HCT116 (cell line): ENCODE results near the gene FALEC. TPM values are rescaled to one million over a fixed set of nuclear protein-coding genes. Genes with fewer than 3 reads are reported as not detected.
A peak's percentile ranks its signal among the peaks of the same experiment; 100 is the strongest.

Source experiments
- ATAC-seq: fragments of 200-7000 bp; cut with Tn5 transposase; 2 replicates; pipeline ENCODE4 v1.9.1; 2020; ENCODE audit warnings: mild to moderate bottlenecking, moderate library complexity
- BruUV-seq: library from RNA; stranded (reverse); fragments of 400-500 nt; replicated peaks from 2 replicates; lab custom pipeline; 2021; lab: Mats Ljungman, UMichigan
- CTCF ChIA-PET: fragments of 300-600 bp; sonication (Branson Sonifier 250); formaldehyde crosslinking; loops from one replicate; lab custom pipeline; 2021; ENCODE audit warnings: antibody characterized with exemption; lab: Charles Lee
- POLR2A ChIA-PET: fragments of 300-600, 350-600 bp; sonication (Branson Sonifier 250); formaldehyde crosslinking; loops from one replicate; lab custom pipeline; 2021; ENCODE audit warnings: antibody characterized with exemption; lab: Charles Lee
- RAD21 ChIA-PET, 2 experiments: fragments of 300-600 bp; sonication (Branson Sonifier 250); formaldehyde crosslinking; loops; one replicate each; lab custom pipeline; 2023; ENCODE audit warnings: low total read pairs in 2 of 2; ENCODE audit not compliant: uncharacterized antibody in 2 of 2, unreplicated experiment in 2 of 2, low non-redundant PET in 1 of 2; lab: Charles Lee
- DNase-seq: peaks from one replicate; pipeline ENCODE4 v3.0.0-alpha.2; 2010; ENCODE audit warnings: low read depth, low spot score
- H2AFZ ChIP-seq: fragments of 200-600 bp; shearing (Covaris generic), sonication (generic); 2 replicates; pipeline ENCODE4 v1.6.1; 2017; ENCODE audit warnings: low read depth, mixed run types, mixed read lengths, antibody characterized with exemption, low read length; ENCODE audit not compliant: poor library complexity, severe bottlenecking
- H3K27ac ChIP-seq: 2 replicates; pipeline ENCODE4 v1.5.1; 2012; ENCODE audit warnings: low read depth, low read length
- H3K27me3 ChIP-seq: fragments of 200-600 bp; sonication (generic); 2 replicates; pipeline ENCODE4 v1.6.1; 2016; ENCODE audit warnings: mixed run types, low read length, mixed read lengths; ENCODE audit not compliant: insufficient read depth
- H3K36me3 ChIP-seq, 2 experiments: fragments of 200-500 bp in 1 of 2; fragments of 200-600 bp in 1 of 2; sonication (Bioruptor generic) in 1 of 2; sonication (generic) in 1 of 2; 2 replicates each; pipeline versions ENCODE4 v1.5.1 to v1.6.1; 2014 to 2016; ENCODE audit warnings: low read length in 2 of 2, inconsistent platforms in 1 of 2, mixed read lengths in 1 of 2, mixed run types in 1 of 2; ENCODE audit not compliant: insufficient read depth in 2 of 2, control insufficient read depth in 1 of 2
- H3K4me1 ChIP-seq, 2 experiments: fragments of 200-600 bp in 1 of 2; sonication (generic) in 1 of 2; 2 replicates each; pipeline versions ENCODE4 v1.5.1 to v1.6.1; 2012 to 2017; ENCODE audit warnings: low read length in 2 of 2, inconsistent platforms in 1 of 2, mild to moderate bottlenecking in 1 of 2, mixed read lengths in 1 of 2, mixed run types in 1 of 2, moderate library complexity in 1 of 2; ENCODE audit not compliant: insufficient read depth in 2 of 2, control insufficient read depth in 1 of 2
- H3K4me2 ChIP-seq: fragments of 200-600 bp; sonication (generic); 2 replicates; pipeline ENCODE4 v1.6.1; 2017; ENCODE audit warnings: mixed run types, low read length, mixed read lengths
- H3K4me3 ChIP-seq, 2 experiments: fragments of 200-600 bp in 1 of 2; sonication (generic) in 1 of 2; replicated peaks in 1 of 2; 2 replicates each; pipeline ENCODE4 v1.5.1; 2011 to 2016; ENCODE audit warnings: low read length in 2 of 2, control low read depth in 1 of 2, low read depth in 1 of 2, mild to moderate bottlenecking in 1 of 2, mixed read lengths in 1 of 2, mixed run types in 1 of 2
- H3K79me2 ChIP-seq: fragments of 200-600 bp; sonication (generic); 2 replicates; pipeline ENCODE4 v1.6.1; 2017; ENCODE audit warnings: mild to moderate bottlenecking, mixed run types, low read length, moderate library complexity, mixed read lengths; ENCODE audit not compliant: insufficient read depth
- H3K9ac ChIP-seq: fragments of 200-600 bp; sonication (generic); 2 replicates; pipeline ENCODE4 v1.6.1; 2016; ENCODE audit warnings: low read length, mixed read lengths
- H3K9me2 ChIP-seq: fragments of 200-600 bp; sonication (generic), shearing (Covaris generic); 2 replicates; pipeline ENCODE4 v1.6.1; 2017; ENCODE audit warnings: mixed run types, mild to moderate bottlenecking, moderate library complexity; ENCODE audit not compliant: insufficient read depth
- H3K9me3 ChIP-seq, 2 experiments: fragments of 200-500 bp in 1 of 2; fragments of 200-600 bp in 1 of 2; sonication (Bioruptor generic) in 1 of 2; sonication (generic) in 1 of 2; 2 replicates each; pipeline ENCODE4 v1.6.1; 2014 to 2017; ENCODE audit warnings: low read length in 2 of 2, mixed read lengths in 2 of 2, inconsistent platforms in 1 of 2, low read depth in 1 of 2, mild to moderate bottlenecking in 1 of 2, mixed run types in 1 of 2, moderate library complexity in 1 of 2; ENCODE audit not compliant: control insufficient read depth in 1 of 2, insufficient read depth in 1 of 2
- H4K20me1 ChIP-seq: fragments of 200-600 bp; sonication (generic), shearing (Covaris generic); 2 replicates; pipeline ENCODE4 v1.6.1; 2017; ENCODE audit warnings: mixed run types, mild to moderate bottlenecking, moderate library complexity; ENCODE audit not compliant: insufficient read depth
- EZH2 ChIP-seq: fragments of 200-600 bp; sonication (generic); IDR thresholded peaks from 2 replicates; pipeline ENCODE4 v1.6.1; 2017; ENCODE audit warnings: antibody characterized with exemption, mixed run types
- POLR2AphosphoS5 ChIP-seq: IDR thresholded peaks from 2 replicates; pipeline ENCODE4 v1.6.1; 2011; ENCODE audit warnings: mild to moderate bottlenecking, low read depth, low read length, moderate library complexity
- TCF7L2 ChIP-seq: IDR thresholded peaks from 2 replicates; pipeline ENCODE4 v1.7.0; 2011; ENCODE audit warnings: borderline replicate concordance, inconsistent platforms; ENCODE audit not compliant: insufficient read depth, insufficient read length; ENCODE audit errors: extremely low read depth
- YY1 ChIP-seq: IDR thresholded peaks from 2 replicates; pipeline ENCODE4 v1.6.1; 2011; ENCODE audit warnings: low read length, low read depth, moderate library complexity, mild to moderate bottlenecking; ENCODE audit not compliant: insufficient replicate concordance; ENCODE audit errors: extremely low read depth
- ZFX ChIP-seq: fragments of 450-650 bp; IDR thresholded peaks from 2 replicates; pipeline ENCODE4 v1.6.1; 2017
- ZNF274 ChIP-seq: fragments of 200-500 bp; sonication (Bioruptor generic); IDR thresholded peaks from 2 replicates; pipeline ENCODE4 v1.6.1; 2014; ENCODE audit warnings: mild to moderate bottlenecking, low read depth, low read length, inconsistent platforms
- intact Hi-C: fragments of 100-400 bp; cut with micrococcal nuclease; formaldehyde crosslinking; loops from 2 replicates; pipeline ENCODE4 v1.10.0; 2022
- total RNA-seq: library from RNA; stranded (reverse); gene quantifications from one replicate; pipeline ENCODE4 v1.2.1, GENCODE V29; 2021; ENCODE audit not compliant: unreplicated experiment
- TF ChIP-seq, protein P1 (sequence below): IDR thresholded peaks from 2 replicates; pipeline ENCODE4 v1.6.1; 2012
- TF ChIP-seq, protein P2 (sequence below), 3 experiments: fragments of 200-600 bp in 1 of 3; sonication (generic) in 1 of 3; IDR thresholded peaks in 2 of 3; conservative IDR thresholded peaks in 1 of 3; 2 replicates each; pipeline ENCODE4 v1.5.1; 2012 to 2017; ENCODE audit warnings: low read depth in 2 of 3, low read length in 2 of 3, antibody characterized with exemption in 1 of 3, borderline replicate concordance in 1 of 3, control low read depth in 1 of 3, mild to moderate bottlenecking in 1 of 3, mixed read lengths in 1 of 3, mixed run types in 1 of 3, moderate library complexity in 1 of 3; ENCODE audit not compliant: insufficient read depth in 1 of 3
- TF ChIP-seq, protein P3 (sequence below): IDR thresholded peaks from 2 replicates; pipeline ENCODE4 v1.6.1; 2012

The FALEC gene
- total RNA-seq, 1 experiment from 2014 or later, result 0.59 TPM

DNA sequence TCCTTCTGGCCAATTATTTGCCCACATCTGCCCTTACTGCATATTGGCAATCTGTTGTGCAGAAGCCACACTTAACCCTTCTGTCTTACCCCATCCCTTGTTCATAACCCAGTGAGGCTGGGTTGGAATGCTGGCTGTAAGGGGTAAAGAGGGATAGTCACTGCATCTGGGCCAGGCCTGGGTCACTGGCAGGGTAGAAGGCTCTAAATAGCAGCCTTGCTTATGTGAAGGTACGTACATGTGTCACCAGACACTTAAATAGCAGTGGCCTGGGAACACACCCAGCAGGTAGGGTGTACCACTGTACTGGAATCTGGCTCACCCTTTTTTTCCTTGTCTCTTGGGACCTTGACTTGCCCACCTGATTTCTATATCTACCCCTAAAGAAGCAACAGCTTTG, 38.2 kb upstream of the FALEC start:
- DNase-seq, result no peak
- Histone ChIP-seq H3K27ac (no peak overlapping the region), H2AFZ (no peak overlapping the region), H3K4me3 (no peak overlapping the region), H4K20me1 (no peaks in the 10 kb centered on the region), H3K9me3 (no peaks in the 10 kb centered on the region), H3K79me2 (no peaks in the 10 kb centered on the region)
- CTCF ChIA-PET, result no interaction called here
- RAD21 ChIA-PET, result no interaction called here
- TF ChIP-seq, protein P1, sequence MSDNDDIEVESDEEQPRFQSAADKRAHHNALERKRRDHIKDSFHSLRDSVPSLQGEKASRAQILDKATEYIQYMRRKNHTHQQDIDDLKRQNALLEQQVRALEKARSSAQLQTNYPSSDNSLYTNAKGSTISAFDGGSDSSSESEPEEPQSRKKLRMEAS, result no peak
- TF ChIP-seq POLR2AphosphoS5, result peak; percentile 34; the same call in 1 of the 2 replicates
- TF ChIP-seq, all 23 proteins: peak for 1
- Histone ChIP-seq H3K9me2 (no peaks in the 10 kb centered on the region), H3K36me3 (peaks cover 0 to 3% of the 10 kb centered on the region in 2 experiments; a peak in 1 of 4 replicates), H3K27me3 (0 out of 2 replicates have a peak, but pooled peaks cover 2% of the 10 kb centered on the region), H3K4me1 (no peaks in the 10 kb centered on the region), H3K4me2 (no peak overlapping the region), H3K9ac (no peak overlapping the region)
- no TSS peak for BruUV-seq
- intact Hi-C loops, result no loop called here
- POLR2A ChIA-PET, result no interaction called here
- no peak; the same call in 1 of the 2 replicates for ATAC-seq

DNA sequence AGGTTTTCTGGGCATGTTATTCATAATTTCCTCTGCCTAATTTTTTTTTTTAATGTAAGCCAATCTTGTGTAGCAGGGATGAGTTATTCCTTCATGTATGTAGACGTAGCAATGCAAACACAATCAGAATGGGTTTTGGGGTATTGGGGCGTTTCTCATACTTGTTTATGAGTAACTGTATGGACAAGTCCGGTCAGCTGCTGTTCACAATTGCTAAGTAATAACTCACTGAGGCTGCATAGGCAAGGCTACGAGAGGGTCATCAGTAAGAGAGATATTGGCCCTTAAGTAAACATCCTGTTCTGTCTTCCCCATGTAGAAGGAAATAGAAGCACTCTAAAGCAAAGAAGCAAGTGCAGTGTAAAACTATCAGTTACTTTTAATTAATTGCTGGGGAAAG, 37.8 kb upstream of the FALEC start:
- intact Hi-C loops, result no loop called here
- ChIA-PET CTCF (no interaction called here), POLR2A (no interaction called here), RAD21 (no interaction called here)
- Histone ChIP-seq H3K4me3 (no peak overlapping the region), H3K79me2 (no peaks in the 10 kb centered on the region), H3K4me2 (no peak overlapping the region), H3K9me2 (no peaks in the 10 kb centered on the region), H3K27me3 (0 out of 2 replicates have a peak, but pooled peaks cover 2% of the 10 kb centered on the region), H3K4me1 (no peaks in the 10 kb centered on the region), H2AFZ (no peak overlapping the region), H3K36me3 (no peaks in the 10 kb centered on the region; a peak in 1 of 4 replicates), H3K9ac (no peak overlapping the region), H3K27ac (no peak overlapping the region), H4K20me1 (no peaks in the 10 kb centered on the region), H3K9me3 (no peaks in the 10 kb centered on the region)
- ATAC-seq, result no peak
- BruUV-seq, result no TSS peak
- DNase-seq, result no peak
- no peak for TF ChIP-seq ZFX
- TF ChIP-seq POLR2AphosphoS5, result no peak
- TF ChIP-seq TCF7L2, result no peak
- TF ChIP-seq, protein P2, sequence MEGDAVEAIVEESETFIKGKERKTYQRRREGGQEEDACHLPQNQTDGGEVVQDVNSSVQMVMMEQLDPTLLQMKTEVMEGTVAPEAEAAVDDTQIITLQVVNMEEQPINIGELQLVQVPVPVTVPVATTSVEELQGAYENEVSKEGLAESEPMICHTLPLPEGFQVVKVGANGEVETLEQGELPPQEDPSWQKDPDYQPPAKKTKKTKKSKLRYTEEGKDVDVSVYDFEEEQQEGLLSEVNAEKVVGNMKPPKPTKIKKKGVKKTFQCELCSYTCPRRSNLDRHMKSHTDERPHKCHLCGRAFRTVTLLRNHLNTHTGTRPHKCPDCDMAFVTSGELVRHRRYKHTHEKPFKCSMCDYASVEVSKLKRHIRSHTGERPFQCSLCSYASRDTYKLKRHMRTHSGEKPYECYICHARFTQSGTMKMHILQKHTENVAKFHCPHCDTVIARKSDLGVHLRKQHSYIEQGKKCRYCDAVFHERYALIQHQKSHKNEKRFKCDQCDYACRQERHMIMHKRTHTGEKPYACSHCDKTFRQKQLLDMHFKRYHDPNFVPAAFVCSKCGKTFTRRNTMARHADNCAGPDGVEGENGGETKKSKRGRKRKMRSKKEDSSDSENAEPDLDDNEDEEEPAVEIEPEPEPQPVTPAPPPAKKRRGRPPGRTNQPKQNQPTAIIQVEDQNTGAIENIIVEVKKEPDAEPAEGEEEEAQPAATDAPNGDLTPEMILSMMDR (IDR thresholded peaks at IDR 0.05 in 2 of 3, conservative IDR thresholded peaks at IDR 0.05 in 1 of 3; ENCODE audit: borderline replicate concordance in 1 of 3, insufficient read depth in 1 of 3, low read depth in 2 of 3, low read length in 2 of 3), result no peak
- no peak for TF ChIP-seq EZH2
- TF ChIP-seq, protein P3, sequence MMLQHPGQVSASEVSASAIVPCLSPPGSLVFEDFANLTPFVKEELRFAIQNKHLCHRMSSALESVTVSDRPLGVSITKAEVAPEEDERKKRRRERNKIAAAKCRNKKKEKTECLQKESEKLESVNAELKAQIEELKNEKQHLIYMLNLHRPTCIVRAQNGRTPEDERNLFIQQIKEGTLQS, result no peak
- TF ChIP-seq YY1, result no peak
- no peak for TF ChIP-seq ZNF274
